OCI-LY3 (cell line): ENCODE data around the gene AARS2.

Experiments used
- EZH2phosphoT487 ChIP-seq: fragments of 200-600 bp; shearing (Covaris generic); IDR thresholded peaks from 2 replicates; pipeline ENCODE4 v1.6.1; 2018; ENCODE audit warnings: antibody characterized with exemption, mixed run types, low read depth
- TF ChIP-seq, protein P1 (sequence below): fragments of 200-600, 300-600 bp; sonication (generic); IDR thresholded peaks from 2 replicates; pipeline ENCODE4 v1.5.1; 2014; ENCODE audit warnings: antibody characterized with exemption, low read length, low read depth

DNA sequence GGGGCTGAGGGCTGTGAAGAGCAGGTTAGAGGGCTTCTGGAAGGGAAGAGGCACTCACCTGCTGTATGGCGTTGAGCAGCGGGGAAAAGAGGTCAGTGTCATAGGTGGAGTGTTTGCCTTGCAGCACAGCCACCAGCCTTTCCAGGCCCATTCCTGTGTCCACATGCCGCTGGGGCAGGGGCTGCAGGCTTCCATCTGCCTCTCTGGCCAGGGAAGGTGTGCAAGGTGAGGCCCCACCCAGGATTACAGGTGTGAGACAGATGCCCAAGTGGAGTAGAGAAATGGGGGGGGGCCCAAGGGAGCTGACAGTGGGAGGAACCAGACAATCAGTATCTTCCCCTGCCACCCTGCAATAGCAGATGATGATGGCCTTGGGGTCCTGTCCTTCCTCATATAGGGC lies 2.9 kb downstream of the AARS2 start:
- TF ChIP-seq, protein P1, sequence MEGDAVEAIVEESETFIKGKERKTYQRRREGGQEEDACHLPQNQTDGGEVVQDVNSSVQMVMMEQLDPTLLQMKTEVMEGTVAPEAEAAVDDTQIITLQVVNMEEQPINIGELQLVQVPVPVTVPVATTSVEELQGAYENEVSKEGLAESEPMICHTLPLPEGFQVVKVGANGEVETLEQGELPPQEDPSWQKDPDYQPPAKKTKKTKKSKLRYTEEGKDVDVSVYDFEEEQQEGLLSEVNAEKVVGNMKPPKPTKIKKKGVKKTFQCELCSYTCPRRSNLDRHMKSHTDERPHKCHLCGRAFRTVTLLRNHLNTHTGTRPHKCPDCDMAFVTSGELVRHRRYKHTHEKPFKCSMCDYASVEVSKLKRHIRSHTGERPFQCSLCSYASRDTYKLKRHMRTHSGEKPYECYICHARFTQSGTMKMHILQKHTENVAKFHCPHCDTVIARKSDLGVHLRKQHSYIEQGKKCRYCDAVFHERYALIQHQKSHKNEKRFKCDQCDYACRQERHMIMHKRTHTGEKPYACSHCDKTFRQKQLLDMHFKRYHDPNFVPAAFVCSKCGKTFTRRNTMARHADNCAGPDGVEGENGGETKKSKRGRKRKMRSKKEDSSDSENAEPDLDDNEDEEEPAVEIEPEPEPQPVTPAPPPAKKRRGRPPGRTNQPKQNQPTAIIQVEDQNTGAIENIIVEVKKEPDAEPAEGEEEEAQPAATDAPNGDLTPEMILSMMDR = no peak
- TF ChIP-seq EZH2phosphoT487 = no peak
